Measurements from ENCODE around the gene SOX6. TPM values are rescaled to one million over a fixed set of nuclear protein-coding genes. Genes with fewer than 3 reads are reported as not detected.
A peak's percentile ranks its signal among the peaks of the same experiment; 100 is the strongest.

The SOX6 gene
- total and polyA plus RNA-seq, 2 of the 13 experiments (the other 11 are each of a cell fraction or from before 2014, with no cell fraction given) = 2.6 to 11.2 TPM

GRCh38 chr11:15969281-15969680, 387.1 kb downstream of the SOX6 start (continued):
- TF ChIP-seq, protein P1, sequence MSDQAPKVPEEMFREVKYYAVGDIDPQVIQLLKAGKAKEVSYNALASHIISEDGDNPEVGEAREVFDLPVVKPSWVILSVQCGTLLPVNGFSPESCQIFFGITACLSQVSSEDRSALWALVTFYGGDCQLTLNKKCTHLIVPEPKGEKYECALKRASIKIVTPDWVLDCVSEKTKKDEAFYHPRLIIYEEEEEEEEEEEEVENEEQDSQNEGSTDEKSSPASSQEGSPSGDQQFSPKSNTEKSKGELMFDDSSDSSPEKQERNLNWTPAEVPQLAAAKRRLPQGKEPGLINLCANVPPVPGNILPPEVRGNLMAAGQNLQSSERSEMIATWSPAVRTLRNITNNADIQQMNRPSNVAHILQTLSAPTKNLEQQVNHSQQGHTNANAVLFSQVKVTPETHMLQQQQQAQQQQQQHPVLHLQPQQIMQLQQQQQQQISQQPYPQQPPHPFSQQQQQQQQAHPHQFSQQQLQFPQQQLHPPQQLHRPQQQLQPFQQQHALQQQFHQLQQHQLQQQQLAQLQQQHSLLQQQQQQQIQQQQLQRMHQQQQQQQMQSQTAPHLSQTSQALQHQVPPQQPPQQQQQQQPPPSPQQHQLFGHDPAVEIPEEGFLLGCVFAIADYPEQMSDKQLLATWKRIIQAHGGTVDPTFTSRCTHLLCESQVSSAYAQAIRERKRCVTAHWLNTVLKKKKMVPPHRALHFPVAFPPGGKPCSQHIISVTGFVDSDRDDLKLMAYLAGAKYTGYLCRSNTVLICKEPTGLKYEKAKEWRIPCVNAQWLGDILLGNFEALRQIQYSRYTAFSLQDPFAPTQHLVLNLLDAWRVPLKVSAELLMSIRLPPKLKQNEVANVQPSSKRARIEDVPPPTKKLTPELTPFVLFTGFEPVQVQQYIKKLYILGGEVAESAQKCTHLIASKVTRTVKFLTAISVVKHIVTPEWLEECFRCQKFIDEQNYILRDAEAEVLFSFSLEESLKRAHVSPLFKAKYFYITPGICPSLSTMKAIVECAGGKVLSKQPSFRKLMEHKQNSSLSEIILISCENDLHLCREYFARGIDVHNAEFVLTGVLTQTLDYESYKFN (CRISPR knock-in tag; conservative IDR thresholded peaks at IDR 0.05) = no peak
- TF ChIP-seq POLR2G (IDR thresholded peaks at IDR 0.05; ENCODE audit: low read depth, low read length) (0 out of 2 replicates have a peak, but pooled peaks have one; percentile 39), CEBPZ (IDR thresholded peaks at IDR 0.05; ENCODE audit: low read length) (no peak), HDAC2 (CRISPR knock-in tag; IDR thresholded peaks at IDR 0.05) (no peak), AGO2 (optimal IDR thresholded peaks at IDR 0.05; ENCODE audit: low read depth, low read length) (no peak), IRF2 (CRISPR knock-in tag; IDR thresholded peaks at IDR 0.05) (peak; percentile 92; the same call in 1 of the 2 replicates), ZSCAN29 (CRISPR knock-in tag; conservative IDR thresholded peaks at IDR 0.05) (no peak), PAX8 (CRISPR knock-in tag; IDR thresholded peaks at IDR 0.05; ENCODE audit: borderline replicate concordance) (no peak), ZNF317 (CRISPR knock-in tag; IDR thresholded peaks at IDR 0.05) (no peak), HDAC1 (CRISPR knock-in tag; IDR thresholded peaks at IDR 0.05) (no peak), ZFP36 (IDR thresholded peaks at IDR 0.05; ENCODE audit: borderline replicate concordance, low read depth, low read length, partially characterized antibody) (no peak), IRF9 (CRISPR knock-in tag; IDR thresholded peaks at IDR 0.05; ENCODE audit: borderline replicate concordance) (no peak), ZFP82 (CRISPR knock-in tag; IDR thresholded peaks at IDR 0.05; ENCODE audit: borderline replicate concordance) (no peak), SAP130 (CRISPR knock-in tag; IDR thresholded peaks at IDR 0.05; ENCODE audit: low read depth) (peak; percentile 49), CSRNP1 (CRISPR knock-in tag; IDR thresholded peaks at IDR 0.05) (no peak), CEBPB (IDR thresholded peaks at IDR 0.05; ENCODE audit: borderline replicate concordance, low read depth, low read length) (no peak), ZNF530 (CRISPR knock-in tag; IDR thresholded peaks at IDR 0.05; ENCODE audit: low read depth) (no peak), NFE2L2 (IDR thresholded peaks at IDR 0.05; ENCODE audit: low read length) (peak; percentile 94), BCL3 (CRISPR knock-in tag; IDR thresholded peaks at IDR 0.05) (no peak), MZF1 (CRISPR knock-in tag; IDR thresholded peaks at IDR 0.05; ENCODE audit: borderline replicate concordance) (no peak)
